HepG2 (cell line): ENCODE measurements around the gene SMIM1. TPM values are rescaled to one million over a fixed set of nuclear protein-coding genes. Genes with fewer than 3 reads are reported as not detected.

Source experiments
- ATAC-seq: fragments of 200-7000 bp; cut with Tn5 transposase; 3 replicates; pipeline ENCODE4 v1.9.1; 2020; ENCODE audit warnings: mild to moderate bottlenecking, moderate library complexity
- BruUV-seq: library from RNA; stranded (reverse); fragments of 400-500 nt; replicated peaks from 2 replicates; lab custom pipeline; 2021; lab: Mats Ljungman, UMichigan
- CTCF ChIA-PET: fragments of 300-600 bp; formaldehyde crosslinking; extraction: SDS; loops from one replicate; lab custom pipeline; 2021; ENCODE audit warnings: low total read pairs, inconsistent platforms, low intra/inter-chr PET ratio; lab: Yijun Ruan, JAX
- POLR2A ChIA-PET: fragments of 350-600 bp; sonication (Branson Sonifier 250); formaldehyde crosslinking; loops from one replicate; lab custom pipeline; 2020; ENCODE audit warnings: antibody characterized with exemption, inconsistent platforms; lab: Yijun Ruan, JAX
- DNase-seq: peaks from one replicate; pipeline ENCODE4 v3.0.0-alpha.2; 2015; ENCODE audit warnings: low spot score
- FAIRE-seq: peaks from 3 replicates; lab custom pipeline; 2011; peaks lifted over from hg19 to GRCh38; lab: Jason Lieb, UNC
- H2AFZ ChIP-seq: one replicate; pipeline ENCODE4 v1.6.1; 2011; ENCODE audit warnings: low read length, inconsistent platforms
- H3K27ac ChIP-seq: fragments of 300-600 bp; 3 replicates; pipeline ENCODE4 v1.8.0; 2011; ENCODE audit warnings: mixed run types, mild to moderate bottlenecking, mixed read lengths, low read length, inconsistent platforms; ENCODE audit not compliant: insufficient read depth; ENCODE audit errors: extremely low read length
- H3K27me3 ChIP-seq, 2 experiments: fragments of 200-600 bp in 1 of 2; 2 replicates in 1 of 2; 3 replicates in 1 of 2; pipeline versions ENCODE4 v1.6.0 to v1.8.0; 2011; ENCODE audit warnings: low read length in 2 of 2, mild to moderate bottlenecking in 2 of 2, moderate library complexity in 2 of 2, inconsistent platforms in 1 of 2; ENCODE audit not compliant: insufficient read depth in 2 of 2, control insufficient read depth in 1 of 2
- H3K36me3 ChIP-seq, 2 experiments: fragments of 200-600 bp in 1 of 2; replicated peaks in 1 of 2; 2 replicates in 1 of 2; 3 replicates in 1 of 2; pipeline versions ENCODE4 v1.5.1 to v1.8.0; 2011; ENCODE audit warnings: low read length in 2 of 2, inconsistent platforms in 1 of 2; ENCODE audit not compliant: insufficient read depth in 2 of 2, control insufficient read depth in 1 of 2
- H3K4me1 ChIP-seq: 2 replicates; pipeline ENCODE4 v1.5.1; 2012; ENCODE audit warnings: low read length, inconsistent platforms; ENCODE audit not compliant: insufficient read depth
- H3K4me2 ChIP-seq: 2 replicates; pipeline ENCODE4 v1.6.0; 2011; ENCODE audit warnings: low read depth, low read length, inconsistent platforms
- H3K4me3 ChIP-seq, 3 experiments: fragments of 200-600 bp in 1 of 3; sonication (generic), shearing (Covaris generic) in 1 of 3; replicated peaks in 1 of 3; 2 replicates each; pipeline ENCODE4 v1.5.1; 2011 to 2016; ENCODE audit warnings: low read length in 3 of 3, inconsistent platforms in 2 of 3, low read depth in 2 of 3, mild to moderate bottlenecking in 2 of 3, control low read depth in 1 of 3, mixed read lengths in 1 of 3; ENCODE audit not compliant: insufficient read depth in 1 of 3
- H3K79me2 ChIP-seq: one replicate; pipeline ENCODE4 v1.6.1; 2011; ENCODE audit warnings: low read length, inconsistent platforms; ENCODE audit not compliant: insufficient read depth
- H3K9ac ChIP-seq: 2 replicates; pipeline ENCODE4 v1.6.0; 2011; ENCODE audit warnings: mild to moderate bottlenecking, low read depth, low read length, inconsistent platforms; ENCODE audit not compliant: insufficient read depth
- H3K9me3 ChIP-seq: 2 replicates; pipeline ENCODE4 v1.5.1; 2012; ENCODE audit warnings: mild to moderate bottlenecking, low read length
- H4K20me1 ChIP-seq: 2 replicates; pipeline ENCODE4 v1.6.0; 2011; ENCODE audit warnings: inconsistent platforms, mild to moderate bottlenecking, low read length, moderate library complexity; ENCODE audit not compliant: insufficient read depth
- ATF7-NPFF ChIP-seq: sonication (generic); formaldehyde crosslinking; IDR thresholded peaks from 2 replicates; pipeline ENCODE4 v1.8.1; 2023; ENCODE audit warnings: mild to moderate bottlenecking, low read depth, missing genetic modification reagents, moderate library complexity
- CENPX ChIP-seq: sonication (generic); formaldehyde crosslinking; IDR thresholded peaks from 2 replicates; pipeline ENCODE4 v1.9.0; 2021; ENCODE audit warnings: mild to moderate bottlenecking, missing genetic modification reagents, moderate library complexity
- HOXD1 ChIP-seq: sonication (generic); formaldehyde crosslinking; IDR thresholded peaks from 2 replicates; pipeline ENCODE4 v1.5.0; 2020; ENCODE audit warnings: missing genetic modification reagents
- IKZF1 ChIP-seq: fragments of 450-650 bp; IDR thresholded peaks from 2 replicates; pipeline ENCODE4 v1.7.1; 2016
- MAFG ChIP-seq: sonication (generic); formaldehyde crosslinking; IDR thresholded peaks from 2 replicates; pipeline ENCODE4 v1.5.1; 2020; ENCODE audit warnings: mild to moderate bottlenecking, missing genetic modification reagents
- MLLT10 ChIP-seq: sonication (generic); formaldehyde crosslinking; IDR thresholded peaks from 2 replicates; pipeline ENCODE4 v1.4.0; 2020; ENCODE audit warnings: missing genetic modification reagents
- MYC ChIP-seq: sonication (generic); formaldehyde crosslinking; IDR thresholded peaks from 2 replicates; pipeline ENCODE4 v1.9.0; 2021; ENCODE audit warnings: missing genetic modification reagents, borderline replicate concordance
- NR2F6 ChIP-seq, 2 experiments: IDR thresholded peaks; 2 replicates each; pipeline ENCODE4 v1.6.1; 2016; ENCODE audit warnings: antibody characterized with exemption in 1 of 2, mild to moderate bottlenecking in 1 of 2
- SMARCE1 ChIP-seq: fragments of 450-650 bp; IDR thresholded peaks from 2 replicates; pipeline ENCODE4 v1.6.1; 2017; ENCODE audit warnings: borderline replicate concordance
- SNRNP70 ChIP-seq: fragments of 200-400 bp; formaldehyde crosslinking; IDR thresholded peaks from 2 replicates; pipeline ENCODE4 v1.6.1; 2017; ENCODE audit warnings: mild to moderate bottlenecking, low read depth, low read length, moderate library complexity
- SRSF1 ChIP-seq: fragments of 200-400 bp; formaldehyde crosslinking; optimal IDR thresholded peaks from 2 replicates; pipeline ENCODE3; 2017; ENCODE audit warnings: mild to moderate bottlenecking, low read depth, low read length, moderate library complexity
- TARDBP ChIP-seq: sonication (generic); formaldehyde crosslinking; IDR thresholded peaks from 2 replicates; pipeline ENCODE4 v1.8.0; 2022; ENCODE audit warnings: mild to moderate bottlenecking, missing genetic modification reagents
- YEATS4 ChIP-seq: sonication (generic); formaldehyde crosslinking; IDR thresholded peaks from 2 replicates; pipeline ENCODE4 v1.4.0; 2020; ENCODE audit warnings: missing genetic modification reagents, borderline replicate concordance
- ZKSCAN5 ChIP-seq: sonication (generic); formaldehyde crosslinking; IDR thresholded peaks from 2 replicates; pipeline ENCODE4 v1.5.1; 2020; ENCODE audit warnings: mild to moderate bottlenecking, missing genetic modification reagents
- ZNF343 ChIP-seq: sonication (generic); formaldehyde crosslinking; IDR thresholded peaks from 2 replicates; pipeline ENCODE4 v1.4.0; 2020; ENCODE audit warnings: mild to moderate bottlenecking, missing genetic modification reagents
- ZNF354B ChIP-seq: sonication (generic); formaldehyde crosslinking; IDR thresholded peaks from 2 replicates; pipeline ENCODE4 v1.8.0; 2022; ENCODE audit warnings: mild to moderate bottlenecking, missing genetic modification reagents
- WGBS: methylation state at CpG from one replicate; pipeline ENCODE4 v1.1.6; 2017; ENCODE audit warnings: low lambda C conversion rate; 5-methylcytosine and 5-hydroxymethylcytosine counted together
- in situ Hi-C: cut with HindIII; loops from 2 replicates; pipeline ENCODE4 v1.10.0; 2017; ENCODE audit warnings: low pct_unique_long_range_greater_than_20kb; ENCODE audit not compliant: extremely low pct_ligation_motif_present
- intact Hi-C: fragments of 100-400 bp; cut with micrococcal nuclease; formaldehyde crosslinking; loops from one replicate; pipeline ENCODE4 v1.10.0; 2022; ENCODE audit not compliant: unreplicated experiment
- polyA plus RNA-seq, 8 experiments: library from polyadenylated mRNA; depleted of rRNA in 3 of 8; stranded (reverse) in 7 of 8; unstranded in 1 of 8; fragments of >200 nt; fragmentation: Illumina TruSeq in 4 of 8; extraction: Trizol in 4 of 8; gene quantifications; 2 replicates each; pipeline versions ENCODE4 v1.2.1 to v1.2.3, GENCODE V29; 2011 to 2016; ENCODE audit warnings: low read depth in 4 of 8, missing spikeins in 1 of 8, mixed read lengths in 1 of 8; ENCODE audit not compliant: insufficient read depth in 1 of 8
- total RNA-seq, 5 experiments: library from RNA; depleted of rRNA; stranded (reverse); fragments of >200 nt; fragmentation: Illumina TruSeq; extraction: Trizol; gene quantifications; 2 replicates each; pipeline ENCODE4 v1.2.3, GENCODE V29; 2016; ENCODE audit warnings: low read depth in 1 of 5
- TF ChIP-seq, protein P1 (sequence below): sonication (generic); formaldehyde crosslinking; IDR thresholded peaks from 2 replicates; pipeline ENCODE4 v1.8.1; 2023; ENCODE audit warnings: mild to moderate bottlenecking, moderate library complexity, missing genetic modification reagents
- TF ChIP-seq, protein P2 (sequence below): sonication (generic); formaldehyde crosslinking; IDR thresholded peaks from 2 replicates; pipeline ENCODE4 v1.4.0; 2020; ENCODE audit warnings: mild to moderate bottlenecking, missing genetic modification reagents
- TF ChIP-seq, protein P3 (sequence below), 2 experiments: fragments of 450-650 bp in 1 of 2; sonication (generic) in 1 of 2; formaldehyde crosslinking; IDR thresholded peaks; 2 replicates each; pipeline versions ENCODE4 v1.5.0 to v1.8.0; 2020 to 2022; ENCODE audit warnings: mild to moderate bottlenecking in 1 of 2, missing genetic modification reagents in 1 of 2

The SMIM1 gene
- total and polyA plus RNA-seq, 2 of the 13 experiments (the other 11 are each of a cell fraction or from before 2014, with no cell fraction given) = 12.4 to 56.3 TPM

- Histone ChIP-seq H3K9ac (no peak overlapping the region), H3K27me3 (peaks cover 0 to 17% of the 10 kb centered on the region in 2 experiments; a peak in 2 of 5 replicates), H3K9me3 (no peaks in the 10 kb centered on the region), H4K20me1 (no peaks in the 10 kb centered on the region), H3K36me3 (no peaks in the 10 kb centered on the region), H3K27ac (no peak overlapping the region), H3K4me1 (peaks cover 27% of the 10 kb centered on the region), H3K4me3 (no peak overlapping the region), H3K4me2 (no peak overlapping the region), H3K79me2 (no peaks in the 10 kb centered on the region), H2AFZ (no peak overlapping the region)
- BruUV-seq = no TSS peak
- FAIRE-seq = no peak
- ChIA-PET CTCF (no interaction called here), POLR2A (no interaction called here)
- WGBS = 62% methylated on average over 11 of the region's 11 CpGs
- in situ Hi-C loops = no loop called here
- DNase-seq = no peak
- intact Hi-C loops = no loop called here
- no peak for ATAC-seq
- TF ChIP-seq TARDBP (CRISPR knock-in tag) (no peak), YEATS4 (CRISPR knock-in tag) (no peak), MYC (CRISPR knock-in tag) (no peak), SMARCE1 (no peak), MLLT10 (no peak), CENPX (CRISPR knock-in tag) (no peak), ZKSCAN5 (CRISPR knock-in tag) (no peak), ZNF343 (CRISPR knock-in tag) (no peak), MAFG (CRISPR knock-in tag) (no peak), NR2F6 (IDR thresholded peaks at IDR 0.05) (no peak), NR2F6 (CRISPR knock-in tag; IDR thresholded peaks at IDR 0.05) (no peak), ATF7-NPFF (CRISPR knock-in tag) (no peak), SRSF1 (no peak), SNRNP70 (no peak), HOXD1 (CRISPR knock-in tag) (no peak), ZNF354B (CRISPR knock-in tag) (no peak), IKZF1 (no peak)
- TF ChIP-seq, protein P1, sequence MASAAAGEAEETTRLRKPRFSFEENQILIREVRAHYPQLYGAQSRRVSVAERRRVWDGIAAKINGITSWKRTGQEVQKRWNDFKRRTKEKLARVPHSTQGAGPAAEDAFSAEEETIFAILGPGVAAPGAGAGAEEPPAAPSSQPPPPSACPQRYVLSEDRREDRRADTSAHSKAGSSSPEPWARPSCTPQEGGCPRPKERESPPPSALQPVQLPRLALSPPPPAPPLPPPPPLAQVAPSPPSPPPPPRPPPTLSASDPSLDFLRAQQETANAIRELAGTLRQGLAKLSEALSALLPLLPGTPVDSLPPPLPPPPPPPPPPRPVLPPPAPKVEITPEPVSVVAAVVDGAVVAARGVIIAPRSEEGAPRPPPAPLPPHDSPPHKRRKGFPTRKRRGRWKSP = no peak
- TF ChIP-seq, protein P2, sequence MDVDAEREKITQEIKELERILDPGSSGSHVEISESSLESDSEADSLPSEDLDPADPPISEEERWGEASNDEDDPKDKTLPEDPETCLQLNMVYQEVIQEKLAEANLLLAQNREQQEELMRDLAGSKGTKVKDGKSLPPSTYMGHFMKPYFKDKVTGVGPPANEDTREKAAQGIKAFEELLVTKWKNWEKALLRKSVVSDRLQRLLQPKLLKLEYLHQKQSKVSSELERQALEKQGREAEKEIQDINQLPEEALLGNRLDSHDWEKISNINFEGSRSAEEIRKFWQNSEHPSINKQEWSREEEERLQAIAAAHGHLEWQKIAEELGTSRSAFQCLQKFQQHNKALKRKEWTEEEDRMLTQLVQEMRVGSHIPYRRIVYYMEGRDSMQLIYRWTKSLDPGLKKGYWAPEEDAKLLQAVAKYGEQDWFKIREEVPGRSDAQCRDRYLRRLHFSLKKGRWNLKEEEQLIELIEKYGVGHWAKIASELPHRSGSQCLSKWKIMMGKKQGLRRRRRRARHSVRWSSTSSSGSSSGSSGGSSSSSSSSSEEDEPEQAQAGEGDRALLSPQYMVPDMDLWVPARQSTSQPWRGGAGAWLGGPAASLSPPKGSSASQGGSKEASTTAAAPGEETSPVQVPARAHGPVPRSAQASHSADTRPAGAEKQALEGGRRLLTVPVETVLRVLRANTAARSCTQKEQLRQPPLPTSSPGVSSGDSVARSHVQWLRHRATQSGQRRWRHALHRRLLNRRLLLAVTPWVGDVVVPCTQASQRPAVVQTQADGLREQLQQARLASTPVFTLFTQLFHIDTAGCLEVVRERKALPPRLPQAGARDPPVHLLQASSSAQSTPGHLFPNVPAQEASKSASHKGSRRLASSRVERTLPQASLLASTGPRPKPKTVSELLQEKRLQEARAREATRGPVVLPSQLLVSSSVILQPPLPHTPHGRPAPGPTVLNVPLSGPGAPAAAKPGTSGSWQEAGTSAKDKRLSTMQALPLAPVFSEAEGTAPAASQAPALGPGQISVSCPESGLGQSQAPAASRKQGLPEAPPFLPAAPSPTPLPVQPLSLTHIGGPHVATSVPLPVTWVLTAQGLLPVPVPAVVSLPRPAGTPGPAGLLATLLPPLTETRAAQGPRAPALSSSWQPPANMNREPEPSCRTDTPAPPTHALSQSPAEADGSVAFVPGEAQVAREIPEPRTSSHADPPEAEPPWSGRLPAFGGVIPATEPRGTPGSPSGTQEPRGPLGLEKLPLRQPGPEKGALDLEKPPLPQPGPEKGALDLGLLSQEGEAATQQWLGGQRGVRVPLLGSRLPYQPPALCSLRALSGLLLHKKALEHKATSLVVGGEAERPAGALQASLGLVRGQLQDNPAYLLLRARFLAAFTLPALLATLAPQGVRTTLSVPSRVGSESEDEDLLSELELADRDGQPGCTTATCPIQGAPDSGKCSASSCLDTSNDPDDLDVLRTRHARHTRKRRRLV = no peak
- TF ChIP-seq, protein P3, sequence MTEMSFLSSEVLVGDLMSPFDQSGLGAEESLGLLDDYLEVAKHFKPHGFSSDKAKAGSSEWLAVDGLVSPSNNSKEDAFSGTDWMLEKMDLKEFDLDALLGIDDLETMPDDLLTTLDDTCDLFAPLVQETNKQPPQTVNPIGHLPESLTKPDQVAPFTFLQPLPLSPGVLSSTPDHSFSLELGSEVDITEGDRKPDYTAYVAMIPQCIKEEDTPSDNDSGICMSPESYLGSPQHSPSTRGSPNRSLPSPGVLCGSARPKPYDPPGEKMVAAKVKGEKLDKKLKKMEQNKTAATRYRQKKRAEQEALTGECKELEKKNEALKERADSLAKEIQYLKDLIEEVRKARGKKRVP (CRISPR knock-in tag; IDR thresholded peaks at IDR 0.05) = no peak
Observed at GRCh38 chr1:3805038-3805437, 32.5 kb downstream of the SMIM1 start.
